ENCODE measurements around the gene FMO1.
"Not testable (repeated sequence)": the region's sequence is repeated elsewhere in the genome, so short reads cannot be mapped to it uniquely, and the experiment has no call there.

Gene FMO1

DNA sequence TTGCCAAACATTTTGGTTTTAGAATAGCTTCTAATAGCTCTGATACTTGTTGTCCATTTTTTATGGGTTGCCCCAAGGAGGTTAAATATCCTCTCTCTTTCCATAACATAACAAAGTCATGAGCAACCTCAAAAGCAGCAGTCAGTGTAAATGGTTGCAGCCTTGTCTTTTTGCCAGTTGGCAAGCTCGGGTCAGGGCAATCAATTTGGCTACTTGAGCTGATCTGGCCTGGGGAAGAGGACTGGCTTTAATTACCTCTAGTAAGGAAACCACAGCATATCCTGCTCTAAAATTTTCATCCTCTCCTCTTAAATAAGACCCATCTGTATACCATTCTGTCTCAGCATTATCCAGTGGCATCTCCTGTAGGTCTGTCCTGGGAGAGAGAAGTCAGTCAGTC, 44.5 kb downstream of the FMO1 start:
- no peak overlapping the region for H3K4me3 ChIP-seq (ENCODE audit: control insufficient read depth, low read depth, low read length)
- DNase-seq (ENCODE audit: low read depth): peak; percentile 96
- TF ChIP-seq, protein P1, sequence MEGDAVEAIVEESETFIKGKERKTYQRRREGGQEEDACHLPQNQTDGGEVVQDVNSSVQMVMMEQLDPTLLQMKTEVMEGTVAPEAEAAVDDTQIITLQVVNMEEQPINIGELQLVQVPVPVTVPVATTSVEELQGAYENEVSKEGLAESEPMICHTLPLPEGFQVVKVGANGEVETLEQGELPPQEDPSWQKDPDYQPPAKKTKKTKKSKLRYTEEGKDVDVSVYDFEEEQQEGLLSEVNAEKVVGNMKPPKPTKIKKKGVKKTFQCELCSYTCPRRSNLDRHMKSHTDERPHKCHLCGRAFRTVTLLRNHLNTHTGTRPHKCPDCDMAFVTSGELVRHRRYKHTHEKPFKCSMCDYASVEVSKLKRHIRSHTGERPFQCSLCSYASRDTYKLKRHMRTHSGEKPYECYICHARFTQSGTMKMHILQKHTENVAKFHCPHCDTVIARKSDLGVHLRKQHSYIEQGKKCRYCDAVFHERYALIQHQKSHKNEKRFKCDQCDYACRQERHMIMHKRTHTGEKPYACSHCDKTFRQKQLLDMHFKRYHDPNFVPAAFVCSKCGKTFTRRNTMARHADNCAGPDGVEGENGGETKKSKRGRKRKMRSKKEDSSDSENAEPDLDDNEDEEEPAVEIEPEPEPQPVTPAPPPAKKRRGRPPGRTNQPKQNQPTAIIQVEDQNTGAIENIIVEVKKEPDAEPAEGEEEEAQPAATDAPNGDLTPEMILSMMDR (IDR thresholded peaks at IDR 0.05; ENCODE audit: control insufficient read depth, insufficient read depth, low read depth, low read length, missing control alignments): no peak

DNA sequence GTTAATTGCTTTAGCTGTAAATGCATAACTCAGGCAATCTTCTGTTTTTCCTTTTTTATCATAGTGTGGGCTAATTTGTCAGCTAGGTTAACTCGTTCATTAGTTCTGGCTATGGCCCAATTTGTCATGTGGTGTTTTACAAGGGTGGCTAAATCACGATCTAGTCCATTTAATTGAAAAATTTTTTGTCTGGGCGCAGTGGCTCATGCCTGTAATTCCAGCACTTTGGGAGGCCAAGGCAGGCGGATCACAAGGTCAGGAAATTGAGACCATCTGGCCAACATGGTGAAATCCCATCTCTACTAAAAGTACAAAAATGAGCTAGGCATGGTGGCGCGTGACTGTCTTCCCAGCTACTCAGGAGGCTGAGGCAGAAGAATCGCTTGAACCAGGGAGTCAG, 47.1 kb downstream of the FMO1 start:
- DNase-seq (ENCODE audit: low read depth): peak; percentile 82
- H3K4me3 ChIP-seq (ENCODE audit: control insufficient read depth, low read depth, low read length): not testable (repeated sequence)

DNA sequence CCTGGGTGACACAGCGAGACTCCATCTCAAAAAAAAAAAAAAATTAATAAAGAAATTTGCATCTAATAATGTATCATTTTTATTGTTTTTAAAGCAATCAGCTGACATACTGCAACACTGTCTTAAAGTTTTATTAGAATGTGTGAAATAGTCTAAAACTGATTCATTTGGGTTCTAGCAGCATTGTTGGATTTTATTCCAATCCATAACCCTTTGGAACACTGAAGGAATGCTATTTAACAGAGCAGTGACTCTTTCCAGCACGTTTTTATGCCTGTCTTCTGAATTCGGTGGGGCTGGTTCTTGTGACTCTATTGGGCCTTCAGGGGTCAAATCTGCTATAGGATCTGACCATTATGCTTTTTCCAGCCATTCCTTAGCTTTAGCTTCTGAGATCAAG, 47.5 kb downstream of the FMO1 start:
- no peak overlapping the region for H3K4me3 ChIP-seq (ENCODE audit: control insufficient read depth, low read depth, low read length)
- TF ChIP-seq, protein P1 (IDR thresholded peaks at IDR 0.05; ENCODE audit: control insufficient read depth, insufficient read depth, low read depth, low read length, missing control alignments): no peak
- peak; percentile 24 for DNase-seq (ENCODE audit: low read depth)

DNA sequence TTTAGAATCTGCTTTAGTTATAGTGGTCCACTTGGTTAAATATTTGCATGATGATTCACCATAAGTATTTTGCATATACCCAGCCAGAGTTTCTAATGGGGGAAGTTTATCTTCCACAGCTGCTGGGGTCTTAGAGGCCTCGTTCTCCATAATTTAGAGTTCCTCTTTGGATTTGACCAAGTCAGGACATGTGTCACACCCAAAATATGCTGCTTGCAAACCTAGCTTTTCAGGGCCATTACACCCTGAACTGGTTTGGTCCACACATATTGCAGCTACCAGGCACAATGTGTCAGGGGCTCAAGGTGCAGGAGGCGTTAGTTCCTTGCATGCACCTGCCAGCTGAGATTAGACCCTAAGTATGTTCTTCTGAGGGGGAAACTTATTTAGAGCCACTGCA, 48.6 kb downstream of the FMO1 start:
- TF ChIP-seq, protein P1 (IDR thresholded peaks at IDR 0.05; ENCODE audit: control insufficient read depth, insufficient read depth, low read depth, low read length, missing control alignments): no peak
- no peak overlapping the region for H3K4me3 ChIP-seq (ENCODE audit: control insufficient read depth, low read depth, low read length)
- DNase-seq (ENCODE audit: low read depth): no peak

DNA sequence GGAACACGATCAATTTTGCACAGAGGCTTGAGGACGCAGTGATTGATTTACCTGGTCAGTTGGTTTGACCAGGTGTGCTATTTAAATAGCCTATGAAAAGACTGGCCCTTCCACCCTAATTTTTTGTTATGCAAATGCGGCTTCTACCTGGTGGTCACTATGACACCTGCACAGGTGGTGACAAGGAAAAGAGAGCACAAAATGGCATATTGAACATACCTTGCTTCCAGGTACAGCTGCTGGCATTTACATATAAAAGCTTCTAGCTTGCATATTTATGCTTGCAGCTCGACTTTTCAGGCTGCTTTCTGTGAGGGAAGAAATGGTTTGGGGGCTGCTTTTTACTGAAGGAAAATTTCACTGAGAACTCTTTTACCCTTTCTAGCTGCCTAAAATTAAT, 50.4 kb downstream of the FMO1 start:
- DNase-seq (ENCODE audit: low read depth): no peak
- H3K4me3 ChIP-seq (ENCODE audit: control insufficient read depth, low read depth, low read length): no peak overlapping the region
- TF ChIP-seq, protein P1 (IDR thresholded peaks at IDR 0.05; ENCODE audit: control insufficient read depth, insufficient read depth, low read depth, low read length, missing control alignments): no peak

DNA sequence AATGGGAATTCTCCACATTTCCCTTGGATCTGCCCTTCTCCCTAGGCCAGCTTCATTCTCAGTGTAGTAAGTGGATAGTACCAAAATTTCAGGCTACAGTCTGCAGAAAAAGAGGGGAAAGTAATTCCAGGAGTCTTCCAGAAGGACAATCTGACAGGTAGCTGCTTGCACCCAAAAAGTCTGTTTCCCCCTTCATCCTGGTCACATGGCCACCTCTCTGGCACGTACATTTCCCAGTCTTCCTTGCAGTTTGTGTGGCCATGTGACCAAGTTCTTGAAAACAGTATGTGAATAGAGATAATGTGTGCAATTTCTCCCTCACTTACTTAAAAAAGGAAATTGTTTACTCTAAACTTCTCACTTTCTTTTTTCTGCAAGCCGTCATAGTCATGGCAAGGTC, 51.0 kb downstream of the FMO1 start:
- TF ChIP-seq, protein P1 (IDR thresholded peaks at IDR 0.05; ENCODE audit: control insufficient read depth, insufficient read depth, low read depth, low read length, missing control alignments): no peak
- H3K4me3 ChIP-seq (ENCODE audit: control insufficient read depth, low read depth, low read length): no peak overlapping the region
- DNase-seq (ENCODE audit: low read depth): no peak

DNA sequence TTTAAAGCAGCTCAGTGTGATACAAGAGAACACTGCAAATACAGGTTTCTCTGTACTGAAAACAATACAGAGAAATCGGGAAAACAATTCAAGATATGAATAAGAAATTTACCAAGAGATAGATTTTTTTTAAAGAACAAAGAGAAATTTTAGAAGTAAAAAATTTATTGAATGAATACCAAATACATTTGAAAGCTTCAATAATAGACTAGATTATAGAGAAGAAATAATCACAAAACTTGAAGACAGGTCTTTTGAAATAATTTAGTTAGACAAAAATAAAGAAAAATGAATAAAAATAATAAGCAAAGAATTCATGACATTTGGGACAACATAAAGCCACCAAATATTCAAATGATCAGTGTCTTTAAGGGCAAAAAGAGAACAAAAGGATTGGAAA, 52.1 kb downstream of the FMO1 start:
- H3K4me3 ChIP-seq (ENCODE audit: control insufficient read depth, low read depth, low read length): no peak overlapping the region
- no peak for DNase-seq (ENCODE audit: low read depth)
- TF ChIP-seq, protein P1 (IDR thresholded peaks at IDR 0.05; ENCODE audit: control insufficient read depth, insufficient read depth, low read depth, low read length, missing control alignments): no peak
